Stimulated activated CD4-positive, alpha-beta T cell treated with anti-CD3 and anti-CD28 coated beads, Interleukin-12 subunit alpha, Interleukin-12 subunit beta, amount 100 ng/mL, for 4 hours (primary cell): Measurements from ENCODE around the gene SYNGR2.
"Not testable (repeated sequence)": the region's sequence is repeated elsewhere in the genome, so short reads cannot be mapped to it uniquely, and the experiment has no call there.

ENCODE experiments used
- DNase-seq: peaks from one replicate; pipeline ENCODE4 v3.0.0-alpha.2; 2020

Gene SYNGR2

GRCh38 chr17:78130437-78131101, 37.8 kb upstream of the SYNGR2 start, which contains the start of gene TMC8:
Gene TMC8, plus strand, starts transcription at chr17:78130771. Its CDS starts 818 bp downstream, at chr17:78131589.
- no peak for DNase-seq

- peak; percentile 59 for DNase-seq
Measured at GRCh38 chr17:78131172-78132083, 37.0 kb upstream of the SYNGR2 start.

GRCh38 chr17:78132084-78132676, 36.2 kb upstream of the SYNGR2 start:
- peak; percentile 65 for DNase-seq

- DNase-seq: no peak
Measured at GRCh38 chr17:78132767-78133178, 35.6 kb upstream of the SYNGR2 start.

GRCh38 chr17:78133179-78133951, 35.0 kb upstream of the SYNGR2 start:
- no peak for DNase-seq

GRCh38 chr17:78133971-78134898, 34.1 kb upstream of the SYNGR2 start:
- peak; percentile 62 for DNase-seq

GRCh38 chr17:78134899-78135385, 33.4 kb upstream of the SYNGR2 start:
- no peak for DNase-seq

GRCh38 chr17:78135858-78136500, 32.4 kb upstream of the SYNGR2 start:
- DNase-seq: no peak

- no peak for DNase-seq
Measured at GRCh38 chr17:78137392-78138203, 30.8 kb upstream of the SYNGR2 start.

- no peak for DNase-seq
Measured at GRCh38 chr17:78138204-78139060, 29.9 kb upstream of the SYNGR2 start.

GRCh38 chr17:78139861-78140168, 28.6 kb upstream of the SYNGR2 start:
- DNase-seq: not testable (repeated sequence)

GRCh38 chr17:78140169-78141051, 28.0 kb upstream of the SYNGR2 start:
- DNase-seq: peak; percentile 87

- DNase-seq: no peak
Measured at GRCh38 chr17:78141437-78142118, 26.8 kb upstream of the SYNGR2 start.

GRCh38 chr17:78142119-78142861, 26.1 kb upstream of the SYNGR2 start:
- no peak for DNase-seq

GRCh38 chr17:78143214-78144146, 24.9 kb upstream of the SYNGR2 start:
- no peak for DNase-seq
